ENCODE measurements around the gene UGT1A5.

GRCh38 chr2:233713262-233713615 lies 532 bp downstream of the UGT1A5 start:
- TF ChIP-seq CTCF (IDR thresholded peaks at IDR 0.05) (no peak), POLR2A (IDR thresholded peaks at IDR 0.05) (no peak), POLR2AphosphoS5 (IDR thresholded peaks at IDR 0.05) (no peak)
